ENCODE measurements around the gene IL1RAP.

Gene IL1RAP

GRCh38 chr3:190541008-190541407 lies 27.1 kb downstream of the IL1RAP start:
- Histone ChIP-seq H3K27ac (ENCODE audit: low read depth, low read length, severe bottlenecking) (no peak overlapping the region), H3K36me3 (ENCODE audit: control insufficient read depth, insufficient read depth, low read length) (no peaks in the 10 kb centered on the region), H3K9me3 (ENCODE audit: control insufficient read depth, low read length) (no peaks in the 10 kb centered on the region), H3K4me3 (ENCODE audit: extremely low read depth, insufficient read depth, low read length, poor library complexity, severe bottlenecking) (no peak overlapping the region), H3K4me1 (ENCODE audit: control insufficient read depth, insufficient read depth, low read length, poor library complexity, severe bottlenecking) (no peaks in the 10 kb centered on the region)

- no peak overlapping the region for H3K27ac ChIP-seq (ENCODE audit: low read depth, low read length, severe bottlenecking)
- WGBS, 2 experiments (ENCODE audit: insufficient coverage in 2 of 2) = no CpG with 5 or more reads among the region's 2 CpGs
Measured at GRCh38 chr3:190541560-190541959, 27.7 kb downstream of the IL1RAP start.

GRCh38 chr3:190542846-190543245 lies 29.0 kb downstream of the IL1RAP start:
- WGBS, 2 experiments (ENCODE audit: insufficient coverage in 2 of 2) = no CpG with 5 or more reads among the region's 1 CpG
- Histone ChIP-seq H3K4me3 (ENCODE audit: extremely low read depth, insufficient read depth, low read length, poor library complexity, severe bottlenecking) (no peak overlapping the region), H3K4me1 (ENCODE audit: control insufficient read depth, insufficient read depth, low read length, poor library complexity, severe bottlenecking) (peaks cover 7% of the 10 kb centered on the region), H3K9me3 (ENCODE audit: control insufficient read depth, low read length) (no peaks in the 10 kb centered on the region), H3K36me3 (ENCODE audit: control insufficient read depth, insufficient read depth, low read length) (no peaks in the 10 kb centered on the region), H3K27ac (ENCODE audit: low read depth, low read length, severe bottlenecking) (no peak overlapping the region)

More at GRCh38 chr3:190541560-190541959, 27.7 kb downstream of the IL1RAP start:
- no peaks in the 10 kb centered on the region for H3K36me3 ChIP-seq (ENCODE audit: control insufficient read depth, insufficient read depth, low read length)
- no peak overlapping the region for H3K4me3 ChIP-seq (ENCODE audit: extremely low read depth, insufficient read depth, low read length, poor library complexity, severe bottlenecking)
- H3K4me1 ChIP-seq (ENCODE audit: control insufficient read depth, insufficient read depth, low read length, poor library complexity, severe bottlenecking) = peaks cover 4% of the 10 kb centered on the region
- no peaks in the 10 kb centered on the region for H3K9me3 ChIP-seq (ENCODE audit: control insufficient read depth, low read length)

GRCh38 chr3:190543671-190544070 lies 29.8 kb downstream of the IL1RAP start:
- H3K4me1 ChIP-seq (ENCODE audit: control insufficient read depth, insufficient read depth, low read length, poor library complexity, severe bottlenecking) = peaks cover 7% of the 10 kb centered on the region
- WGBS, 2 experiments (ENCODE audit: insufficient coverage in 2 of 2) = 82 to 84% methylated on average over 3 to 4 of the region's 4 CpGs
- no peak overlapping the region for H3K4me3 ChIP-seq (ENCODE audit: extremely low read depth, insufficient read depth, low read length, poor library complexity, severe bottlenecking)
- H3K27ac ChIP-seq (ENCODE audit: low read depth, low read length, severe bottlenecking) = no peak overlapping the region
- H3K36me3 ChIP-seq (ENCODE audit: control insufficient read depth, insufficient read depth, low read length) = no peaks in the 10 kb centered on the region
- no peaks in the 10 kb centered on the region for H3K9me3 ChIP-seq (ENCODE audit: control insufficient read depth, low read length)

- WGBS, 2 experiments (ENCODE audit: insufficient coverage in 2 of 2) = 94 to 100% methylated on average over 1 to 4 of the region's 4 CpGs
- Histone ChIP-seq H3K9me3 (ENCODE audit: control insufficient read depth, low read length) (no peaks in the 10 kb centered on the region), H3K4me1 (ENCODE audit: control insufficient read depth, insufficient read depth, low read length, poor library complexity, severe bottlenecking) (peaks cover 7% of the 10 kb centered on the region), H3K4me3 (ENCODE audit: extremely low read depth, insufficient read depth, low read length, poor library complexity, severe bottlenecking) (no peak overlapping the region), H3K36me3 (ENCODE audit: control insufficient read depth, insufficient read depth, low read length) (no peaks in the 10 kb centered on the region), H3K27ac (ENCODE audit: low read depth, low read length, severe bottlenecking) (no peak overlapping the region)
Measured at GRCh38 chr3:190545191-190545590, 31.3 kb downstream of the IL1RAP start.

GRCh38 chr3:190546881-190547510 lies 33.1 kb downstream of the IL1RAP start:
- Histone ChIP-seq H3K4me1 (ENCODE audit: control insufficient read depth, insufficient read depth, low read length, poor library complexity, severe bottlenecking) (peaks cover 7% of the 10 kb centered on the region), H3K4me3 (ENCODE audit: extremely low read depth, insufficient read depth, low read length, poor library complexity, severe bottlenecking) (no peak overlapping the region), H3K9me3 (ENCODE audit: control insufficient read depth, low read length) (no peaks in the 10 kb centered on the region), H3K27ac (ENCODE audit: low read depth, low read length, severe bottlenecking) (no peak overlapping the region), H3K36me3 (ENCODE audit: control insufficient read depth, insufficient read depth, low read length) (no peaks in the 10 kb centered on the region)
- 78 to 83% methylated on average over 2 of the region's 6 CpGs for whole genome bisulfite sequencing, 2 experiments (ENCODE audit: insufficient coverage in 2 of 2)

GRCh38 chr3:190548031-190548656 lies 34.3 kb downstream of the IL1RAP start:
- WGBS, 2 experiments (ENCODE audit: insufficient coverage in 2 of 2) = 91 to 100% methylated on average over 1 of the region's 2 CpGs
- Histone ChIP-seq H3K9me3 (ENCODE audit: control insufficient read depth, low read length) (peaks cover 3% of the 10 kb centered on the region), H3K4me3 (ENCODE audit: extremely low read depth, insufficient read depth, low read length, poor library complexity, severe bottlenecking) (no peak overlapping the region), H3K36me3 (ENCODE audit: control insufficient read depth, insufficient read depth, low read length) (no peaks in the 10 kb centered on the region), H3K4me1 (ENCODE audit: control insufficient read depth, insufficient read depth, low read length, poor library complexity, severe bottlenecking) (peaks cover 7% of the 10 kb centered on the region), H3K27ac (ENCODE audit: low read depth, low read length, severe bottlenecking) (no peak overlapping the region)

GRCh38 chr3:190552021-190552420 lies 38.1 kb downstream of the IL1RAP start:
- Histone ChIP-seq H3K36me3 (ENCODE audit: control insufficient read depth, insufficient read depth, low read length) (no peaks in the 10 kb centered on the region), H3K27ac (ENCODE audit: low read depth, low read length, severe bottlenecking) (no peak overlapping the region), H3K4me3 (ENCODE audit: extremely low read depth, insufficient read depth, low read length, poor library complexity, severe bottlenecking) (no peak overlapping the region), H3K9me3 (ENCODE audit: control insufficient read depth, low read length) (peaks cover 3% of the 10 kb centered on the region), H3K4me1 (ENCODE audit: control insufficient read depth, insufficient read depth, low read length, poor library complexity, severe bottlenecking) (no peaks in the 10 kb centered on the region)

GRCh38 chr3:190552969-190553759 lies 39.3 kb downstream of the IL1RAP start:
- no peaks in the 10 kb centered on the region for H3K36me3 ChIP-seq (ENCODE audit: control insufficient read depth, insufficient read depth, low read length)
- 75 to 77% methylated on average over 14 of the region's 16 CpGs for WGBS, 2 experiments (ENCODE audit: insufficient coverage in 2 of 2)
- H3K4me3 ChIP-seq (ENCODE audit: extremely low read depth, insufficient read depth, low read length, poor library complexity, severe bottlenecking) = no peak overlapping the region
- H3K4me1 ChIP-seq (ENCODE audit: control insufficient read depth, insufficient read depth, low read length, poor library complexity, severe bottlenecking) = no peaks in the 10 kb centered on the region
- peaks cover 3% of the 10 kb centered on the region for H3K9me3 ChIP-seq (ENCODE audit: control insufficient read depth, low read length)
- no peak overlapping the region for H3K27ac ChIP-seq (ENCODE audit: low read depth, low read length, severe bottlenecking)

GRCh38 chr3:190554197-190554596 lies 40.3 kb downstream of the IL1RAP start:
- WGBS, 2 experiments (ENCODE audit: insufficient coverage in 2 of 2) = 98 to 100% methylated on average over 3 to 4 of the region's 6 CpGs
- H3K4me3 ChIP-seq (ENCODE audit: extremely low read depth, insufficient read depth, low read length, poor library complexity, severe bottlenecking) = no peak overlapping the region

GRCh38 chr3:190556351-190556750 lies 42.5 kb downstream of the IL1RAP start:
- Histone ChIP-seq H3K36me3 (ENCODE audit: control insufficient read depth, insufficient read depth, low read length) (no peaks in the 10 kb centered on the region), H3K27ac (ENCODE audit: low read depth, low read length, severe bottlenecking) (no peak overlapping the region), H3K4me3 (ENCODE audit: extremely low read depth, insufficient read depth, low read length, poor library complexity, severe bottlenecking) (no peak overlapping the region), H3K4me1 (ENCODE audit: control insufficient read depth, insufficient read depth, low read length, poor library complexity, severe bottlenecking) (peaks cover 6% of the 10 kb centered on the region), H3K9me3 (ENCODE audit: control insufficient read depth, low read length) (peaks cover 3% of the 10 kb centered on the region)
- WGBS, 2 experiments (ENCODE audit: insufficient coverage in 2 of 2) = 100% methylated on average over 1 of the region's 2 CpGs; no CpG with 5 or more reads in 1 of the 2 experiments

More at GRCh38 chr3:190554197-190554596, 40.3 kb downstream of the IL1RAP start:
- Histone ChIP-seq H3K4me1 (ENCODE audit: control insufficient read depth, insufficient read depth, low read length, poor library complexity, severe bottlenecking) (no peaks in the 10 kb centered on the region), H3K27ac (ENCODE audit: low read depth, low read length, severe bottlenecking) (no peak overlapping the region), H3K36me3 (ENCODE audit: control insufficient read depth, insufficient read depth, low read length) (no peaks in the 10 kb centered on the region), H3K9me3 (ENCODE audit: control insufficient read depth, low read length) (peaks cover 3% of the 10 kb centered on the region)

Data from mesodermal cell (in vitro differentiated cells).